HG02870 (cell line): ENCODE measurements around the gene DUSP5.
A peak's percentile ranks its signal among the peaks of the same experiment; 100 is the strongest.

Source experiments
- ATAC-seq: cut with Tn5 transposase; IDR thresholded peaks from one replicate; pipeline ENCODE4 v1.9.1; 2021; ENCODE audit warnings: mild to moderate bottlenecking, moderate library complexity; ENCODE audit not compliant: unreplicated experiment

The DUSP5 gene

GRCh38 chr10:110480387-110480786 is 17.3 kb upstream of the DUSP5 start:
- no peak for ATAC-seq

- no peak for ATAC-seq
Observed at GRCh38 chr10:110481919-110482318, 15.8 kb upstream of the DUSP5 start.

- ATAC-seq, result no peak
Observed at GRCh38 chr10:110483633-110484032, 14.1 kb upstream of the DUSP5 start.

- ATAC-seq, result no peak
Observed at GRCh38 chr10:110485541-110485940, 12.2 kb upstream of the DUSP5 start.

GRCh38 chr10:110486680-110487410 is 10.9 kb upstream of the DUSP5 start:
- ATAC-seq, result no peak

GRCh38 chr10:110487411-110488331 is 10.0 kb upstream of the DUSP5 start:
- ATAC-seq, result no peak

GRCh38 chr10:110488332-110488681 is 9.4 kb upstream of the DUSP5 start:
- no peak for ATAC-seq

- ATAC-seq, result no peak
Observed at GRCh38 chr10:110488940-110489339, 8.8 kb upstream of the DUSP5 start.

GRCh38 chr10:110490640-110491039 is 7.1 kb upstream of the DUSP5 start:
- no peak for ATAC-seq

- ATAC-seq, result no peak
Observed at GRCh38 chr10:110491346-110491745, 6.4 kb upstream of the DUSP5 start.

GRCh38 chr10:110492069-110492822 is 5.5 kb upstream of the DUSP5 start:
- ATAC-seq, result no peak

GRCh38 chr10:110493832-110494426 is 3.8 kb upstream of the DUSP5 start:
- no peak for ATAC-seq

GRCh38 chr10:110494532-110494931 is 3.2 kb upstream of the DUSP5 start:
- no peak for ATAC-seq

GRCh38 chr10:110495731-110496552 is 1.8 kb upstream of the DUSP5 start:
- ATAC-seq, result no peak

- no peak for ATAC-seq
Observed at GRCh38 chr10:110496553-110497437, 912 bp upstream of the DUSP5 start.

GRCh38 chr10:110498087-110498981 is 627 bp downstream of the DUSP5 start:
- peak; percentile 5 for ATAC-seq

GRCh38 chr10:110498982-110499795 is 1.5 kb downstream of the DUSP5 start:
- ATAC-seq, result no peak
